Hematopoietic multipotent progenitor cell treated with erythropoietin and hydrocortisone succinate and interleukin-3 and kit ligand, for 15 days (in vitro differentiated cells): ENCODE results near the gene SAA2.
"Not testable (repeated sequence)": the region's sequence is repeated elsewhere in the genome, so short reads cannot be mapped to it uniquely, and the experiment has no call there.

Source experiments
- DNase-seq: peaks from one replicate; pipeline ENCODE4 v3.0.0-alpha.2; 2015; ENCODE audit warnings: low spot score

The SAA2 gene

GRCh38 chr11:18248561-18248960 lies at the start of gene SAA2:
TSS of gene SAA2 (minus strand) at chr11:18248668. CDS start at chr11:18248011, 657 bp downstream.
- no peak for DNase-seq

GRCh38 chr11:18295316-18295715 lies 46.8 kb upstream of the SAA2 start:
- no peak for DNase-seq

- no peak for DNase-seq
Observed at GRCh38 chr11:18294862-18295261, 46.4 kb upstream of the SAA2 start.

GRCh38 chr11:18288911-18289310 lies 40.4 kb upstream of the SAA2 start:
- DNase-seq, result no peak

- DNase-seq, result no peak
Observed at GRCh38 chr11:18285841-18286240, 37.4 kb upstream of the SAA2 start.

GRCh38 chr11:18282626-18283025 lies 34.2 kb upstream of the SAA2 start:
- no peak for DNase-seq

- no peak for DNase-seq
Observed at GRCh38 chr11:18280438-18281045, 32.1 kb upstream of the SAA2 start.

- DNase-seq, result no peak
Observed at GRCh38 chr11:18277565-18278271, 29.2 kb upstream of the SAA2 start.

- no peak for DNase-seq
Observed at GRCh38 chr11:18271206-18271605, 22.7 kb upstream of the SAA2 start.

GRCh38 chr11:18270102-18270501 lies 21.6 kb upstream of the SAA2 start:
- no peak for DNase-seq

- not testable (repeated sequence) for DNase-seq
Observed at GRCh38 chr11:18269252-18269651, 20.8 kb upstream of the SAA2 start.

- DNase-seq, result not testable (repeated sequence)
Observed at GRCh38 chr11:18267335-18268133, 19.1 kb upstream of the SAA2 start.

- DNase-seq, result no peak
Observed at GRCh38 chr11:18265949-18266348, 17.5 kb upstream of the SAA2 start, which contains the start of gene SAA1. TSS of gene SAA1 (plus strand) at chr11:18266264. CDS start at chr11:18266888, 624 bp downstream.

- DNase-seq, result no peak
Observed at GRCh38 chr11:18264677-18265555, 16.4 kb upstream of the SAA2 start.

GRCh38 chr11:18264035-18264434 lies 15.6 kb upstream of the SAA2 start:
- DNase-seq, result no peak

GRCh38 chr11:18262681-18263350 lies 14.3 kb upstream of the SAA2 start:
- DNase-seq, result not testable (repeated sequence)

- DNase-seq, result no peak
Observed at GRCh38 chr11:18261721-18262120, 13.3 kb upstream of the SAA2 start.

- DNase-seq, result no peak
Observed at GRCh38 chr11:18259259-18259658, 10.8 kb upstream of the SAA2 start.

GRCh38 chr11:18254781-18255361 lies 6.4 kb upstream of the SAA2 start:
- no peak for DNase-seq

GRCh38 chr11:18253778-18254338 lies 5.4 kb upstream of the SAA2 start:
- DNase-seq, result no peak

- DNase-seq, result no peak
Observed at GRCh38 chr11:18253233-18253632, 4.8 kb upstream of the SAA2 start.
